ENCODE results near the gene SLC25A53.
"Not testable (repeated sequence)": the region's sequence is repeated elsewhere in the genome, so short reads cannot be mapped to it uniquely, and the experiment has no call there.

SLC25A53 gene

DNA sequence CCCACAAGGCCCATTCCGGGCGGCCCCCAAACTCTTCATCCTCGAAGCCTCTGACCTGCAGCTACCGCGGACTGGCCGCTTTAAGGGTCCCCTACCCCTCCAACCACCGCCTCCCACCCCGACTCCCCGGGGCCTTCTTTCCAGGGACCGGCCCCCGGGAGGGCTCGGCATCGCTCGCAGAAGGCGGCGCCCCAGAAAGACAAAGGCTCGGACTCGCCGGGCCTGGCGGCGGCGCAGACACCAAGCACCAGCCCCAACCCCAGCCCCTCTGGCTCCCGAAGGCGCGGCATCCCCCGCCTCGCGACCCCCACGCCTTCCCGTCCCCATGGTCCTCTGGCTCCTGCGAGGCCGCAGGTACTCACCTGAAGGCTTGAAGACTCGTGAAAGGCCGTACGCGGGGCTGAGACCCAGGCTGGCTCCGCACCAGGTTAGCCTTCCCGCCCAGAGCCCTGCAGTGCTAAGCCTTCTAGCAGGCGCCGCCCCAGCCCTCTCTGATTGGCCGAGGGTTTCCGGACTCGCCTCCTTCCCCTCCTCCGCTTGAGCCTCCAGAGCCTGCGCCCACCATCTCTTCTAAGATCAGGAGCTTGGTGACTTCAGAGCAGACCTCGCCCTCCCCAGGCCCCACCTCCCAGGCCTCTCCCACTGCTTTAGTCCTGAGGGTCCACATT lies 80.9 kb downstream of the SLC25A53 start, which contains the start of gene TMSB15C:
TMSB15C (minus strand) TSS at position 459 of the 668 bp plus-strand sequence.
- not testable (repeated sequence) for H3K4me1 ChIP-seq (ENCODE audit: control insufficient read depth, insufficient read depth, low read length); H3K27me3 ChIP-seq (ENCODE audit: control insufficient read depth, insufficient read depth, low read length, poor library complexity, severe bottlenecking); H3K4me3 ChIP-seq (ENCODE audit: insufficient read depth, low read depth, low read length); H3K27ac ChIP-seq (ENCODE audit: insufficient read depth, low read depth, low read length, poor library complexity, severe bottlenecking); H3K9me3 ChIP-seq (ENCODE audit: control insufficient read depth, low read length); H3K36me3 ChIP-seq (ENCODE audit: control insufficient read depth, insufficient read depth, low read length)
- no CpG with 5 or more reads among the region's 46 CpGs for WGBS, 2 experiments

DNA sequence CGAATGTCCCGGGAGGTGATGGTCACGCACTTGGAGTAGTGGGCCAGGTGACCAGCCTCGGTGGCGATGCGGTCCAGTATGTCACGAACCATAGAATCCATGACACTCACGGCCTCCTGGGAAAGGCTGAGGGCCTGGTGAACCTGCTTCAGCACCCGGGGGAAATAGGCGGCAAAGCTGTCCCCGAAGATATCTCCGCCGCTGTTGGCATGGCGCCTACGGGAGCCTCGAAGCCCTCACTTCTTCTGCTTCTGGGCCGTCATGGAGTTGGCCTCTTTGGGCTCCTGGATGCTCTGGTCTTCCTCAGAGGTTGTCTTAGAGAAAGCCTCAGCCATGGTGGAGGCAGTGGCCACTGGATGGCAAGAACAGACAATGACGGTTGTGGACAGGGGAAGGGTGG lies 94.2 kb downstream of the SLC25A53 start:
- not testable (repeated sequence) for H3K36me3 ChIP-seq (ENCODE audit: control insufficient read depth, insufficient read depth, low read length); H3K27ac ChIP-seq (ENCODE audit: insufficient read depth, low read depth, low read length, poor library complexity, severe bottlenecking); H3K27me3 ChIP-seq (ENCODE audit: control insufficient read depth, insufficient read depth, low read length, poor library complexity, severe bottlenecking); H3K4me1 ChIP-seq (ENCODE audit: control insufficient read depth, insufficient read depth, low read length); H3K4me3 ChIP-seq (ENCODE audit: insufficient read depth, low read depth, low read length); H3K9me3 ChIP-seq (ENCODE audit: control insufficient read depth, low read length)
- WGBS, 2 experiments = 100% methylated on average over 5 of the region's 18 CpGs

DNA sequence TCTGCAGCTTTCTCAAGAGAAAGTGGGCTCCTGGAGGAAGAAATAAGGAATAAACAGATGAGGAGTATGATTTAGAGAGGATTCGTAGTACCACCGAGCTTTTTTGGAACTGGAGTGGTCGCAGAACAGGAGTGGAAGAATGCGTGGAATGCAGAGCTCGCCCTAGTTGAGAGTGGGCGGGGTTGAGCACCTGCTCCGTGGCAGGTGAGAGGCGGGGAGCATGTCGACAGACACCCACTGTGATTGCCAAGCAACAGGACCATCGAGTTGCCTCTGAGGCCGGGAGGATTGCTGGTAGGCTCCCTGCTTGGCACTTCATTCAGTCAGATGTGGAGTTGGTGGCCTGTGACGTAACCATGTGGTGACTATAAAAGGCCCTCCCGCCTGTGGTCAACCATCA lies 101.9 kb downstream of the SLC25A53 start:
- WGBS, 2 experiments = no CpG with 5 or more reads among the region's 13 CpGs
- not testable (repeated sequence) for H3K36me3 ChIP-seq (ENCODE audit: control insufficient read depth, insufficient read depth, low read length)

More for the DNA sequence above, 101.9 kb downstream of the SLC25A53 start:
- H3K27ac ChIP-seq (ENCODE audit: insufficient read depth, low read depth, low read length, poor library complexity, severe bottlenecking); H3K4me3 ChIP-seq (ENCODE audit: insufficient read depth, low read depth, low read length); H3K27me3 ChIP-seq (ENCODE audit: control insufficient read depth, insufficient read depth, low read length, poor library complexity, severe bottlenecking); H3K9me3 ChIP-seq (ENCODE audit: control insufficient read depth, low read length); H3K4me1 ChIP-seq (ENCODE audit: control insufficient read depth, insufficient read depth, low read length): not testable (repeated sequence)
